ENCODE measurements around the gene TFDP1.

TFDP1 gene

GRCh38 chr13:113635048-113635420, 50.5 kb downstream of the TFDP1 start:
- Histone ChIP-seq H3K27ac (ENCODE audit: low read length) (no peak overlapping the region), H3K27me3 (ENCODE audit: insufficient read depth, low read length, poor library complexity) (no peaks in the 10 kb centered on the region), H3K4me1 (ENCODE audit: insufficient read depth, low read length) (no peaks in the 10 kb centered on the region), H3K9ac (ENCODE audit: low read depth, low read length) (no peak overlapping the region), H3K4me2 (ENCODE audit: insufficient read depth, low read length) (no peak overlapping the region), H3K79me2 (ENCODE audit: insufficient read depth, low read length) (peaks cover 21% of the 10 kb centered on the region), H3K36me3 (ENCODE audit: insufficient read depth, low read length) (peaks cover 95% of the 10 kb centered on the region), H3K4me3 (ENCODE audit: low read depth in 1 of 2, low read length in 2 of 2) (no peak overlapping the region), H2AFZ (ENCODE audit: low read depth, low read length) (no peak overlapping the region), H4K20me1 (ENCODE audit: insufficient read depth, low read length) (peaks cover 74% of the 10 kb centered on the region), H3K9me3 (ENCODE audit: insufficient read depth, low read length, severe bottlenecking) (no peaks in the 10 kb centered on the region)
- TF ChIP-seq CTCF (IDR thresholded peaks at IDR 0.05; ENCODE audit: borderline replicate concordance, extremely low read depth, low read length, poor library complexity, severe bottlenecking) (no peak), EZH2 (IDR thresholded peaks at IDR 0.05; ENCODE audit: borderline replicate concordance, low read depth, low read length, severe bottlenecking) (no peak)
- DNase-seq (no peak), ATAC-seq (ENCODE audit: insufficient read depth, low read depth) (no peak)

- H3K27me3 ChIP-seq (ENCODE audit: insufficient read depth, low read length, poor library complexity): no peaks in the 10 kb centered on the region
- no peaks in the 10 kb centered on the region for H3K9me3 ChIP-seq (ENCODE audit: insufficient read depth, low read length, severe bottlenecking)
- DNase-seq: no peak
- no peak overlapping the region for H3K9ac ChIP-seq (ENCODE audit: low read depth, low read length)
- peaks cover 70% of the 10 kb centered on the region for H4K20me1 ChIP-seq (ENCODE audit: insufficient read depth, low read length)
- no peak overlapping the region for H3K4me2 ChIP-seq (ENCODE audit: insufficient read depth, low read length)
- no peak overlapping the region for H2AFZ ChIP-seq (ENCODE audit: low read depth, low read length)
- peaks cover 99% of the 10 kb centered on the region for H3K36me3 ChIP-seq (ENCODE audit: insufficient read depth, low read length)
- TF ChIP-seq EZH2 (IDR thresholded peaks at IDR 0.05; ENCODE audit: borderline replicate concordance, low read depth, low read length, severe bottlenecking): no peak
- no peak for TF ChIP-seq CTCF (IDR thresholded peaks at IDR 0.05; ENCODE audit: borderline replicate concordance, extremely low read depth, low read length, poor library complexity, severe bottlenecking)
- ATAC-seq (ENCODE audit: insufficient read depth, low read depth): no peak
- no peak overlapping the region for H3K27ac ChIP-seq (ENCODE audit: low read length)
- H3K4me1 ChIP-seq (ENCODE audit: insufficient read depth, low read length): no peaks in the 10 kb centered on the region
- no peak overlapping the region for H3K4me3 ChIP-seq (ENCODE audit: low read depth in 1 of 2, low read length in 2 of 2)
- peaks cover 14% of the 10 kb centered on the region; the same call in 1 of the 2 replicates for H3K79me2 ChIP-seq (ENCODE audit: insufficient read depth, low read length)
These were observed 51.2 kb downstream of the TFDP1 start for GRCh38 chr13:113635709-113636108.

GRCh38 chr13:113636266-113636963, 51.9 kb downstream of the TFDP1 start:
- H3K27ac ChIP-seq (ENCODE audit: low read length): no peak overlapping the region
- no peak for ATAC-seq (ENCODE audit: insufficient read depth, low read depth)
- H3K9ac ChIP-seq (ENCODE audit: low read depth, low read length): no peak overlapping the region
- H3K4me1 ChIP-seq (ENCODE audit: insufficient read depth, low read length): no peaks in the 10 kb centered on the region
- H4K20me1 ChIP-seq (ENCODE audit: insufficient read depth, low read length): peaks cover 64% of the 10 kb centered on the region
- peaks cover 95% of the 10 kb centered on the region for H3K36me3 ChIP-seq (ENCODE audit: insufficient read depth, low read length)
- no peak for DNase-seq
- H3K4me2 ChIP-seq (ENCODE audit: insufficient read depth, low read length): no peak overlapping the region
- H3K79me2 ChIP-seq (ENCODE audit: insufficient read depth, low read length): peaks cover 7% of the 10 kb centered on the region; the same call in 1 of the 2 replicates
- no peaks in the 10 kb centered on the region for H3K27me3 ChIP-seq (ENCODE audit: insufficient read depth, low read length, poor library complexity)
- H3K4me3 ChIP-seq (ENCODE audit: low read depth in 1 of 2, low read length in 2 of 2): no peak overlapping the region
- H2AFZ ChIP-seq (ENCODE audit: low read depth, low read length): no peak overlapping the region
- H3K9me3 ChIP-seq (ENCODE audit: insufficient read depth, low read length, severe bottlenecking): no peaks in the 10 kb centered on the region
- no peak for TF ChIP-seq EZH2 (IDR thresholded peaks at IDR 0.05; ENCODE audit: borderline replicate concordance, low read depth, low read length, severe bottlenecking)
- TF ChIP-seq CTCF (IDR thresholded peaks at IDR 0.05; ENCODE audit: borderline replicate concordance, extremely low read depth, low read length, poor library complexity, severe bottlenecking): no peak
